Endodermal cell (in vitro differentiated cells): ENCODE data around the gene RGS14. TPM values are rescaled to one million over a fixed set of nuclear protein-coding genes. Genes with fewer than 3 reads are reported as not detected.

ENCODE experiments used
- DNase-seq: peaks from one replicate; pipeline ENCODE4 v3.0.0-alpha.2; 2017
- H3K27ac ChIP-seq: 2 replicates; pipeline ENCODE4 v1.5.1; 2013; ENCODE audit warnings: mild to moderate bottlenecking, low read depth, low read length, moderate library complexity
- H3K27me3 ChIP-seq: 2 replicates; pipeline ENCODE4 v1.6.1; 2013; ENCODE audit warnings: mild to moderate bottlenecking, low read length, moderate library complexity; ENCODE audit not compliant: insufficient read depth, control insufficient read depth, poor library complexity, severe bottlenecking
- H3K36me3 ChIP-seq: 2 replicates; pipeline ENCODE4 v1.7.0; 2013; ENCODE audit warnings: mild to moderate bottlenecking, low read length, moderate library complexity; ENCODE audit not compliant: control insufficient read depth, insufficient read depth
- H3K4me1 ChIP-seq: one replicate; pipeline ENCODE4 v1.7.0; 2013; ENCODE audit warnings: low read length; ENCODE audit not compliant: control insufficient read depth, insufficient read depth
- H3K4me3 ChIP-seq: 2 replicates; pipeline ENCODE4 v1.5.1; 2013; ENCODE audit warnings: mild to moderate bottlenecking, low read length, moderate library complexity
- H3K9ac ChIP-seq: 2 replicates; pipeline ENCODE4 v1.6.1; 2013; ENCODE audit warnings: mild to moderate bottlenecking, low read length, moderate library complexity; ENCODE audit not compliant: poor library complexity, severe bottlenecking; ENCODE audit errors: extremely low read depth
- H3K9me3 ChIP-seq: 2 replicates; pipeline ENCODE4 v1.6.1; 2013; ENCODE audit warnings: mild to moderate bottlenecking, low read length, moderate library complexity; ENCODE audit not compliant: control insufficient read depth
- H3K27ac Mint-ChIP-seq: 2 replicates; pipeline ENCODE4 v1.8.0; 2020; ENCODE audit warnings: mixed read lengths
- H3K27me3 Mint-ChIP-seq: 2 replicates; pipeline ENCODE4 v1.8.0; 2021; ENCODE audit warnings: mild to moderate bottlenecking, mixed read lengths; ENCODE audit not compliant: insufficient read depth
- H3K36me3 Mint-ChIP-seq: 2 replicates; pipeline ENCODE4 v1.8.0; 2020; ENCODE audit warnings: low read depth, mixed read lengths
- H3K4me1 Mint-ChIP-seq: 2 replicates; pipeline ENCODE4 v1.8.0; 2020; ENCODE audit warnings: mixed read lengths
- H3K4me3 Mint-ChIP-seq: 2 replicates; pipeline ENCODE4 v1.8.0; 2020; ENCODE audit warnings: mild to moderate bottlenecking, moderate library complexity, mixed read lengths
- H3K9me3 Mint-ChIP-seq: 2 replicates; pipeline ENCODE4 v1.8.0; 2020; ENCODE audit warnings: mild to moderate bottlenecking, mixed read lengths
- CTCF ChIP-seq: fragments of 200-600 bp; sonication (generic); conservative IDR thresholded peaks from 2 replicates; pipeline ENCODE4 v1.5.0; 2021; ENCODE audit warnings: antibody characterized with exemption, mild to moderate bottlenecking
- WGBS, 2 experiments: methylation state at CpG; one replicate each; pipeline versions ENCODE4 v1.1.5 to v1.1.7; 2013; ENCODE audit warnings: missing lambda C conversion rate in 2 of 2, mixed read lengths in 1 of 2; ENCODE audit not compliant: insufficient coverage in 1 of 2, insufficient read length in 1 of 2; 5-methylcytosine and 5-hydroxymethylcytosine counted together
- total RNA-seq, 2 donors: library from RNA; stranded (reverse); fragmentation: NEBNext Ultra II Directional in 1 of 2; extraction: Animal tissue kit (Norgen Biotek cat#: 25700) in 1 of 2; gene quantifications; 2 replicates in 1 of 2; 3 replicates in 1 of 2; pipeline ENCODE4 v1.2.1, GENCODE V29; 2021

Gene RGS14
- total RNA-seq, 2 donors from 2014 or later: 14.2 to 21.9 TPM

DNA sequence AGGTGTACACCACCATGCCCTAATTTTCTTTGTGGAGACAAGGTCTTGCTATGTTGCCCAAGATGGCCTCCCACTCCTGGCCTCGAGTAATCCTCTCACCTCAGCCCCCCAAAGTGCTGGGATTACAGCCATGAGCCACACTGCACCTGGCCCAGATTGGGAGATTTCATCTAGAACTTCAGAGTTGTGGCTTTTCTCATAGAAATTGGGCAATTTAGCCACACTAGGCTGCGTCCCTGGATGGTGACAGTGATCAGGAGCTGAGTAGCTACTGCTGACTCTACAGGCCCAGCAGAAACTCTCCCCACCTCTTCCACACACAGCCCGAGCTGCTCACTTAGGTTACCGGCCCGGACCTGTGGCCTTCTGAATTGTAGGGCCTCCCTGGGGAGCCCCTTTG is 35.0 kb downstream of the RGS14 start:
- no peak overlapping the region for H3K4me3 Mint-ChIP-seq
- H3K36me3 ChIP-seq: no peaks in the 10 kb centered on the region
- DNase-seq: no peak
- no peak overlapping the region for H3K9ac ChIP-seq
- no peaks in the 10 kb centered on the region for H3K4me1 ChIP-seq
- peaks cover 8% of the 10 kb centered on the region for H3K4me1 Mint-ChIP-seq
- H3K27me3 Mint-ChIP-seq: peaks cover 48% of the 10 kb centered on the region
- H3K4me3 ChIP-seq: no peak overlapping the region
- TF ChIP-seq CTCF: no peak
- H3K9me3 Mint-ChIP-seq: no peaks in the 10 kb centered on the region
- H3K27me3 ChIP-seq: peaks cover 17% of the 10 kb centered on the region
- H3K36me3 Mint-ChIP-seq: no peaks in the 10 kb centered on the region
- H3K27ac ChIP-seq: no peak overlapping the region
- 85 to 100% methylated on average over 3 to 5 of the region's 5 CpGs for WGBS, 2 experiments
- H3K27ac Mint-ChIP-seq: no peak overlapping the region
- H3K9me3 ChIP-seq: no peaks in the 10 kb centered on the region

- no peak for DNase-seq
- TF ChIP-seq CTCF: no peak
- H3K9me3 ChIP-seq: no peaks in the 10 kb centered on the region
- H3K27ac ChIP-seq: no peak overlapping the region
- Mint-ChIP-seq H3K4me1 (peaks cover 8% of the 10 kb centered on the region), H3K9me3 (no peaks in the 10 kb centered on the region), H3K27me3 (peaks cover 46% of the 10 kb centered on the region), H3K36me3 (no peaks in the 10 kb centered on the region), H3K27ac (no peak overlapping the region), H3K4me3 (no peak overlapping the region)
- no peak overlapping the region for H3K4me3 ChIP-seq
- H3K4me1 ChIP-seq: no peaks in the 10 kb centered on the region
- H3K36me3 ChIP-seq: no peaks in the 10 kb centered on the region
- H3K27me3 ChIP-seq: peaks cover 17% of the 10 kb centered on the region
- no peak overlapping the region for H3K9ac ChIP-seq
- 88 to 100% methylated on average over 1 of the region's 1 CpG for WGBS, 2 experiments
Measured at GRCh38 chr5:177393206-177393765, 35.6 kb downstream of the RGS14 start.

DNA sequence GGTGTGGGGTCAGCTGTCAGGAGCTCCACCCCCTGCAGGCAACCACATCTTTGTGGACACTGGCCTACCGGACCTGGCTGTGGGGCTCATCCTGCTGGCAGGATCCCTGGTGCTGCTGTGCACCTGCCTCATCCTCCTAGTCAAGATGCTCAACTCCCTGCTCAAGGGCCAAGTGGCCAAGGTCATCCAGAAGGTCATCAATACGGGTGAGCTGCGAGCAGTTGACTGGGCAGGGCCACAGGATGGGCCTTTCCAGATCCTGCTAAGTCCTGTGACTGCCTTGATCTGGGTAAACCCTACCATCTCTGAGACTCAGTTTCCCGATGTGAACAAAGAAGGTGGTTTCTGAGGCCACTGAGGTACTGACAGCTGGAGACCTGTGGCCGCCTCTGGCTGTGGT is 36.3 kb downstream of the RGS14 start:
- no peaks in the 10 kb centered on the region for H3K9me3 ChIP-seq
- H3K4me3 ChIP-seq: no peak overlapping the region
- H3K27ac Mint-ChIP-seq: no peak overlapping the region
- H3K27me3 Mint-ChIP-seq: peaks cover 44% of the 10 kb centered on the region
- TF ChIP-seq CTCF: no peak
- H3K36me3 ChIP-seq: no peaks in the 10 kb centered on the region
- WGBS, 2 experiments: 83 to 88% methylated on average over 4 to 5 of the region's 5 CpGs
- DNase-seq: no peak
- H3K4me1 Mint-ChIP-seq: peaks cover 8% of the 10 kb centered on the region
- no peak overlapping the region for H3K27ac ChIP-seq
- H3K4me3 Mint-ChIP-seq: no peak overlapping the region
- H3K9ac ChIP-seq: no peak overlapping the region
- H3K36me3 Mint-ChIP-seq: no peaks in the 10 kb centered on the region
- no peaks in the 10 kb centered on the region for H3K4me1 ChIP-seq
- H3K27me3 ChIP-seq: peaks cover 13% of the 10 kb centered on the region
- H3K9me3 Mint-ChIP-seq: no peaks in the 10 kb centered on the region
